ENCODE measurements around the gene CREB3L1.

Gene CREB3L1

DNA sequence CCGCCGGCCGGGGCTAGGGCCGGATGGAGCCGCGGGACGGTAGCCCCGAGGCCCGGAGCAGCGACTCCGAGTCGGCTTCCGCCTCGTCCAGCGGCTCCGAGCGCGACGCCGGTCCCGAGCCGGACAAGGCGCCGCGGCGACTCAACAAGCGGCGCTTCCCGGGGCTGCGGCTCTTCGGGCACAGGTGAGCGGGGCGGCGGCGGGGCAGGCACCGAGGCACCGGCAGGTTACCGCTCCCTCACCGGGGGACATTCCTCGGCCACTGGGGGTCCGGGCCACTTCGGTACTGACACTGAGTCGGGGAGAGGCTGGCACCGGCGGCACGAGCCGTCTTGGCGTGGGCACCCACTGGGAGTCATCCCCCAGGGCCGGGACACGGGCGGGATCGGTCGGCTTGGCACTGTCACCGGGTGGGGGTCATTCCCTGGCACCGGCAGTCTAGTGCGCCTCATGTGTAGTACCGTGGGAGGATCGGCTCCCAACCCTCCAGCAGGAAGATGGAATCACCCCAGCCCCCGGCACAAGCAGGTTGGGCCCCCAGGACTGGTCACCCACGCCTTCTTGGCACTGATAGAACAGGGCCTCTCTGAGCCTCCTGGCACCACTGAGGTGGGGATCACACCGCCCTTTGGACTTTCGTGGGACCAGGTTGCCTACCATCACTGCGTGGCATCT is 70.3 kb downstream of the CREB3L1 start:
- DNase-seq, result no peak

DNA sequence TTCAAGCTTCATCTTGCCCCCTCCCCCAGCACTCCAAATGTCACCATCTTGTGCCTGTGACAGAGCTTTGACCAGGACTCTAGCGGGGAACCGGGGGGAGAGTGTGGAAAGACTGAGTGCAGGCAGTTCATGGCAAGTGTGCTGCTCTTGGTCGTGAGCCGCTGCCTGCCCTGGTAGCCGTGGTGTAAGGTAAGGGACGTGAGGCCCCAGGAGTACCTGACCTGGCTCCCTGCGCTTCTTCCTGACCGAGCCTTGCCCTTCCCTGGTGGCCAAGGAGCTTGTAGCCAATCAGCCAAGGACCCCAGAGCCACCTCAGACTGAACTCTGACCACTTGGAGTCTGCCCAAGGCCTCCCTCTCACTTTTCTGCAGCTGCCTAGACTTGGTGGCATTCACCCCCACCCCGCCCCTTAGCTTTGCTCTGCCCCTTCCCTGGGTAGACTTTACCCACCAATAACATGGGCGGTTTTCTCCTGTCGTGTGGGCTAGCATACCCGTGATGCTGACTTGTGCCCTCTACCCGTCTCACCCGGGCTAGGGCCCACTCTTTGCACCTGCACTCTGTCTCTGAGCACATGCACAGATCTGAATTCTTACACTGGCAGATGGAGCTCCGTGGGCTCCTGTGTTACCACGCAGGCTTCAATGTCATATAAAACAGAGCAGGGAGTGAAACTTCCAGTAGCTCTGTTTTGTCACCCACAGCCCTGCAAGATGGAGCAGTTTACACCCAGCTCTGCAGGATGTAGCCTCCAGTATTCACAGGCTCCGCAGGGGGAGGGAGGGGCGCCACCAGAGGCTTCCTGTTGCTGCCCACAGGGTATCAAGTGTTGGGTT is 71.3 kb downstream of the CREB3L1 start:
- DNase-seq, result no peak

DNA sequence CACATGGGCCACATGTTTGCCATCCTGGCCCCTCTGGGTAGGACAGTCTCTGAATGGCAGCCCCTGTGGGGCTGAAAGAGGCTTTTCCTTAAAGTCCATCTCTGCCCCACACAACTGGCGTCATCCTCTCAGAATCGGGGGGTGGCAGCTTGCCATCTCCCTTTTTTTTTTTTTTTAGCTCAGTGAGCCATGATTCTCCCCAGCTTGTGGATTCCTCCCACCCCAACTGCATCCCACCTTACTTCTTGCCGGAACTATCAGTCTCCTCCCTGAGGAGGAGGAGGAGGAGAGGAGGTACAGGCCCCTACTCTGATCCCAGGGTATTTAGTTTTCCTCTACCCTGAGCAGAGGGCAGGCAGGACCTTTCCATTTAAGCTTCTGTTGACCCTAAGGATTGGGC is 73.2 kb downstream of the CREB3L1 start:
- no peak for DNase-seq

DNA sequence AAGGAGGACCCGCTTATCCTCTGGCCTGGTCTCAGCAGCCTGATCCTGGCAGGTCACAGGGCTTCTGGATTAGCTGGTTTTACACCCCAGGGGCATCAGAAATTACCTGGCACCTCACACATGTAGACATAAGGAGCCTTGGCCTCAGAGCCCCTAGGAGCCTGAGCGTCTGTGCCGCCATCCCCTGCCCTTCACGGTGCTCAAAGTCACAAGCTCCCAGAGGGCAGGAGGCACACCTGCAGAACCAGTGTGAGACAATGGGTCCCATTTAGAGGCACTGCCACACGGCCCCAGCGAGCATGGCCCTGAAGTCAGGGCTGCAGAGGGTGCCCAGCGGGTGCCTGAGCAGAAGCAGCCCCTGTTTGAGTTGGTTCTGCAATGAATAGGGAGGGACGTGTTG is 73.7 kb downstream of the CREB3L1 start:
- DNase-seq, result no peak

DNA sequence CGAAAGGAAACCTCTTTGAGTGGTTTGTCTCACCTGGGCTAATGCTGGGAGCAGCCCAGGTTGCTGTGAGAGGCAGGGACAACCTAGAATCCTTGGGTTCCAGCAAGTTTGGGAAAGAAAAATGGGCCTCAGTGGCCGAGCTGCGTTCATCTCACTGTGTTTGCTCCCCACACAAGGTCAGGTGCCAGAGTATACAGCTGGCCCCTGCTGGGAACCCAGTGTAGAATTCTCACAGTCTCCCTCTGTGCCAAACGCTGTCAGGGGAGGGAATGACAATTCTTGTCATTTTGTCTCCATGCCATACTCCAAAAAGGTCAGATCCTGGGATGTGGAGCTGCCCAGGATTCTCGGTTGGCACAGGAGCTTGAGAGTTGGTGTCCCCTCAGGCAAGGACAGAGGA is 74.1 kb downstream of the CREB3L1 start:
- no peak for DNase-seq

DNA sequence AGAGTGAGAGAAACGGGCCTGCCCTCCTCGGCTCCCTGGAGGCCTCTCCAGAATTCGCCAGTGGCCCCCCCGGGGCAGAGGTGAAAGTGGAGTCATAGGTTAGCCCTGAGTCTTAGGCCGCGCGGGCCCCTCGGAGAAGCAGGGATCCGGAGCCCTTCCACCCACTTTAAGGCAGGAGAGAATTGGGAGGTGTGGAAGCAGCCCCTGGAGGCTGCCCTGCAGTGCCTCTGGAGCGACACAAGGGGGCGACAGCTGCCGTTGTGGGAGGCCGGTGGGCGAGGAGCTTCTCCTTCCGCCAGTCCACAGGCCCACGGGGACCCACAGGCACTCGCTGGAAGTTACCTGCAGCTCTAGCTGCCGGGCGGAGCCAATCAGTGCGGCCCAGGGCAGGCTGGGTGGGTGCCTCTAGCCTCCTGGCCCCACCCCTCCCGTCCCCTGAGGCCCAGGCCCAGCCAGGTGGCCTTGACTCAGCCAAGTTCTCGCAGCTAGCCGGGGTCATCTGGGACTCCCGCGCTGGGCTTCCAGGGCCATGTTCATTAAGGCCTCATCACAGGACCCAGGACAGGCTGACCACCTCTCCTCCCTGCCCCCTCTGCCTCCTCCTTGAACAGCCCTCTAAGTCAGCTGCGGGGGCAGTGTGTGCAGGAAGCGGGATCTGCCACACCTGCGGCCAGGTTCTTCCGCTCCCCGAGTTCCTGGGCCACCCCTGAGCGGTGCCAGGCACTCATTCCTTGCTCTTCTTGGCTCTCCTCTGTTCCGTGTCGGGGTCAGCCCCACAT is 74.8 kb downstream of the CREB3L1 start:
- DNase-seq, result peak; percentile 13 to 62

DNA sequence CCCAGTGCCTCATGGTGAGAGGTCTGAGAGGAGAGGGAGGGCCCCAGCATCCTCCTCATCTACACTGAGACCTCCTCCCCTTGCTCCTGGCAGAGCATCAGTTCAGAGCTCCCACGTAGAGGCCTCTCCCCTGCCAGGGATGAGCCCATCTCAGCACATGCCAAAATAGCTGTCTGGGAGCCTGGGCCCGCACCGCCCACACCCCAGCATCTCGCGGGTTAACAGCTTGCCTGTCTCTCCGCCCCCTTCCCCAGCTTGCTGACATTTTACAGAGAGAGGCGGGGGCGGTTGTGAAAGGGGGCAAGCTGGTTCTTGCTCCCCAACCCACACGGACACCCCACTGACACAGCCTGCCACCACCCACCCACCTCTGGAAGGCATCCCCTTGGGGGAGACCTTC is 76.2 kb downstream of the CREB3L1 start:
- DNase-seq, result no peak

DNA sequence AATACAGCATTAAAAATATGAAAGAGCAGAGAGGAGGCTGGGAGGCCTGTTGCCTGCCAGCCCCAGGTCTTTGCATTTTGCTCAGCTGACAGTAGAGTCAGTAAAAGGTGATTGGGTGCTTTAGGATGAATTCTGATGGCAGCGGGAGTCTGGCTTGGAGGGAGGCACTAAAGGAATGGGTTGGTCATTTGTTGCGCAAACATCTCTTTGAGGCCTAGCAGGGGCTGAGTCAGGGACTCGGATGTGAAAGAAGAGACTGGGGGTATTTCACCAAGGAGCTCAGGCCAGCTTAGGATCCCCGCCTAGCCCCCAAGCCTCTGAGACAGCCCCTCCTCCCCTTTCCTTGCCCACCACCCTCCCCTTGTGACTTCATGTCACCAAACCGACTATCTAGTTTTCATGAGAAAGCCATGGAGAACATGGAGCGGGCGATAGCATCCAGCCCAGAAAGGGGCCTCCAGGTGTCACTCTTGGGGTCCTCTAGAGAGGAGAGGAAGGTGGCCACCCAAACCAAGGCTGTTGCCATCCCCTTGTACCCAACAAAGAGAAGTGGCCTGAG is 79.5 kb downstream of the CREB3L1 start:
- no peak for DNase-seq

DNA sequence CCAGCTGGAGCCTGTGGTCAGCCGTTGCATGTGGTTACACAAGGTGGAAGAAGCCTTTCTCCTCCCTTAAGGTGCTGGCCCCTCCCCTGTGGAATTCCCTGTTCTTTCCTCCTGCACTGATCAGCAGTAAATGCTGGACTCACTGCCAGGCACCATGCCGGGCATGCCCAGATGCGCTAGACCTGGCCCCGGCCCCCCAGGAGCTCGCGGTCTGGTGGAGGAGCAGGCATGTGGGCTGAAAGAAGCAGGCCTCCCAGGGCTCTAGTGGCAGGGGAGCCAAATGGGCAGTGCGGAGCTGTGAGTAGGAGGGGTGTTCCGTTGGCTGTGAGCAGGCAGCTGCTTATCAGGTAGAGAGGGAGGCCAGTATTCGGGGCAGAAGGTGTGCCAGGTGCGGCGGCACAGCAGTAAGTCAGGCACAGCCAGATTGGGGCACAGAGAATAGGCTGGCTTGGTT is 80.0 kb downstream of the CREB3L1 start:
- DNase-seq, result no peak

DNA sequence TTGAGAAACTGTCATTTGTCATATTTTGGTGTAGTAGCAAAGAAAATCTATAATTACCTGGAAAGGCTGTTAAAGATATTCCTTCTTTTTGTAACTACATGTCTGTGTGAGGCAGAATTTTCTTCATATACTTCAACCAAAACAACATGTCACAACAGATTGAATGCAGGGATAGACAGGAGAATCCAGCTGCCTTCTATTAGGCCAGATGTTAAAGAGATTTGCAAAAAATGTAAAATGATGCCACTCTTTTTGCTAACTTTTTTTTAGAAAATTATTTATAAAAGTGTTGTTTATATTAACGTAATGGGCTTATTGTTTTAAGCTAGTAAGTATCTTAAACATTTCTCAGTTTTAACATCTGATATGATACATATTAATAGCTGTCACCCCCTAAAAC is 82.5 kb downstream of the CREB3L1 start:
- DNase-seq, result no peak

DNA sequence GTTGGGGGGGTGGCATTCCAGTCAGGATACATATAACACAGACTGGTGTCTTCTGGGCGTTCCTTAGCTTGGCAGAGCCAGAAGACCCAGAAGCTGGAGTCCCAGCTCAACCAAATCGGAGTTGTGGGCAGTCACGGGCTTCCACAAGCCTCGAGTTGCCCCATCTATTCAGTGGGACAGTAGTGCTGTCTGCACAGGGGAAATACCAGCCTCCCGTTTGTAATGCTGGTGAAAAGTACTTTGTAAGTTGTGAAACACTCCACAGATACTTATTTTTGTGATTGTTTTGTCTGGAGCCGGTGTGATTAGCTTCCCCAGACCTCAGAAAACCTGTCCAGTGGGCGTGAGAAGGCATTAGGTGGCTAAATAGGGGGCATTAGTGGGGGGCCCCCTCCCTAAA is 83.4 kb downstream of the CREB3L1 start:
- no peak for DNase-seq

DNA sequence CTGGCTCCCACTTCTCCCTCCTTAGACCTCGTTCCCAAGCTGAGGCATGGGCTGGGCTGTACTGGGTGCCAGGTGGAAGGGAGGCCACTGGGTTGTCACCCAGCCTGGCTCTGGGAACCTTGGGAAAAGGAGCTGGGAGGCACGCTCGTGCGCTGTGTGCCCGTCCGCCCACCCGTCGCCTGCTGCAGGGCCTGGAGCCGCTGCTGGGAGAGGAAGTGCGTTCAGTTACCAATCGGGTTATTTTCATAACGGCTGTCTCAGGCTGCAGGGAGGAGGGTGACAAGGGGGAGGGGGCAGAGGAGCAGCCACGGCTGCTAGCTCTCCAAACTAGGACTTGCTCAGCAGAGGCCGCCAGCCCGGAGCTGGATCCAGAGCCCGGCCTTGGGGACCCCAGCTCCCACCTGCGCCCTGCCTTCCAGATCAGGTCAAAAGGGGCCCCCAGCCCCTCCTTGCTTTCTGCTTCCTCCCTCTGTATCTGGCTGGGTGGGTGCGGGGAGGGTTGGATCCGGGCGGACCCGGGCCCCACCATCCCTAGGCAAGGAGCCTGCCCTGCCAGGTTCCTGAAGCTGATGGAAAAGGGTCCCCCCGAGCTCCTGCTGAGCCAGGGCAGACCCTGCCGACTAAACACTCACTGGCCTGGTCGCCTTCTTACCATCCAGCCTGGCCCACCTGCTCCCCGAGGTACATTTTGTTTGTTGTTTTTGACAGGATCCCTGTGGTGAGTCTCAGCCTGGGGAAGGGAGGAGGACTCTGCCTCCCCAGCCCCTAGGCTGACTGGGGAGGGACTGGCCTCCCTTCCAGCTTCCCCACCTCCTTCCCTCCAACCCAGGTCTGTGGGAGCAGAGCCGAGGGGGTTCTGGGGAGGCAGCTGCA is 84.1 kb downstream of the CREB3L1 start:
- peak; percentile 74 to 85 for DNase-seq

DNA sequence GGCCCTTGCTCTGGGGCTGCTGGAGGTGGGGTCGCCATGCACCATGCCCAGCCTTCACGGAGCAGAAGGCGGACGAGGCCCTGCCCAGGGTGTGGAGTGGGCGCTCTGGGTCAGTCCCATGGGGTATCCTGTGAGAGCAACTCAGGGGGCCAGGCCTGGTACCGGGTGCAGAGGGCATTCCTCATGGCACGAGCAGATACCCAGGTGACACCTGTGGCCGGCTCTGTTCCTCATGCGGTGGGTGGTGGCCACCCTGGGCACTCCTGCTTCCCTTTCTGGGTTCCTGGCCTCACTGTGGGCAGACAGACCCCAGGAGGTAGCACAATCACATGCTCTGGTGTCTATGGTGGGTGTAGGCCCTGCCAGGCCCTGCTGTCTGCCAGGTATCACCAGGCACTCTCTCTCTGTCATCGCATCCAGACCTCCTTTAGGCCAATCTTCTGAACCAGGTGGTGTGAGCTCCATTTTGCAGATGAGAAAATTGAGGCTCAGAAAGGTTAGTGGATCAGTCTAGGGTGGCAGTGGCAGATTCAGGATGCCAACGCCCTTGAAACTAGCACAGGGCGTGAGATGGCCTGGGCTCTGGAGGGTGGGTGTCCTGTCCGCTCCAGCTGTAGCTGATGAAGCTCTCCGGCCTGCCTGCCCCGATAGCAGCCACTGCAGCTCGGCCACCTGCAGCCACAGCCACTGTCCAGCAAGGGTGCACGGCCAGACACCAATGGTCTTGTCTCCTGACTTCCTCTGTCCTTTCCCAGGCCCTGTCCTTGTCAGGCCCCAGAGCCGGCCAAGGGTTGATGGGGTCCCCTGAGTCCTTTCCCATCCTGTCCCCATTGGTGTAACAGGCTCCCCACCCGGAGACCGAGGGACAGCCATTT is 84.9 kb downstream of the CREB3L1 start:
- no peak for DNase-seq

DNA sequence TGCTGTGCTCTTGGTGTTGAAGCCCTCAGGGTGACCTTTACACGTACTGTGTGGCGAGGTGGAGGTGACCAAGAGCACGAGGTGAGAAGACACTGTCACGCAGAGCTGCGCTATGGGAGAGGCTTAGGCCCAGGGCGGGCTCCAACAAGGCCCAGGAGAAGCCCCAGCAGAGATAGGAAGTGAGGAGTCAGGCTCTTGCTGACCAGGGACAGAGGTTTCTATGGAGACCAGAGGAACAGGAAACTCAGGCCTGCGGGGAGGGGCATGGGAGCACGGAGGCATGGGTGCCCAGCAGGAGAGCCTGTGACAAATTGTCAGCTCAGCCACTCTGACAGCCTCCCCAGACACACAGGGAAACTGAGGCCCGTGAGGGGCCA is 85.6 kb downstream of the CREB3L1 start:
- peak; percentile 40 to 70 for DNase-seq

DNA sequence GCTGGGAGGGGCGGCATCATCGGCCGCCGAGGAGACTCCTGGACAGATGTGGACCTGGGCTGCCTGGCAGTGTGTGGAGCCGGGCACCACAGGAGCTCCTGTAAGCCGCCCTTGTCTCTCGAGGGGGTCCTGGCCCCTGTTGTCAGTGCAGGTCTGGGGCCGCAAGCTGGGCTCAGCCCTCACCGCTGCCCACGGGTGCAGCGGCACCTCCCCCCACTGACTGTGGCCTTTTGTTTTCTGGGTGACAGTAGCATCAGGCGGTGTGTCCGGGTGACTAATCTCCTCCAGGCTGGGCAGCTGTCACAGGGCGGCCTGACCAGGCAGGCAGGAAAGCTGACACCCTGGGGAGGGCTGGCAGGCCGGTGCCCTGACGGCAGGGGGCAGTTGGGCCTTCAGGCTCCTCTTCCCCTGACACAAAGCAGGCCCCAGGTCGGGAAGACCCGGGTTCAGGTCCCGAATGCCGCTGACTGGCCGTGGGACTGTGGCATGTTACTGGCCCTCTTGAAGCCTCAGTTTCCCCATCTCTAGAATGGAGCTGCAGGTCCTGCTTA is 86.1 kb downstream of the CREB3L1 start:
- DNase-seq, result peak; percentile 71 to 78

DNA sequence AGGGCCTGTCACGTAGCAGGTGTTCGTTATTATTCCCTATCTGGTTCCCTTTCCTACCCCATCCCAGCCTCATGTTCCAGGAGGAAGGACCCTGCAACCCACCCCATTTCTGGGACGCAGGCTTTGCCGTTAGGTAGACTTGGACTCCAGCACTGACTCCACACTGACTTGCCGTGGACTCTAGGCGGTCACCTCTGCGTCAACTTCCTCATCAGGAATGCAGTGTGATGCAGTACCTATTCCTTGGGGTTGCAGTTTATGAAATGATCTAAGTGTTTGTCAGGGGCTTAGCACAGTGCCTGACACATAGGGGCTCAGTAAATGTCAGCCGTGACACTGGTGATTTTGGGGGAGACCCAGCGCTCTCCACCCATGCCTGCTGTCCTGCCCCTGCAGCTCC is 86.6 kb downstream of the CREB3L1 start:
- no peak for DNase-seq

DNA sequence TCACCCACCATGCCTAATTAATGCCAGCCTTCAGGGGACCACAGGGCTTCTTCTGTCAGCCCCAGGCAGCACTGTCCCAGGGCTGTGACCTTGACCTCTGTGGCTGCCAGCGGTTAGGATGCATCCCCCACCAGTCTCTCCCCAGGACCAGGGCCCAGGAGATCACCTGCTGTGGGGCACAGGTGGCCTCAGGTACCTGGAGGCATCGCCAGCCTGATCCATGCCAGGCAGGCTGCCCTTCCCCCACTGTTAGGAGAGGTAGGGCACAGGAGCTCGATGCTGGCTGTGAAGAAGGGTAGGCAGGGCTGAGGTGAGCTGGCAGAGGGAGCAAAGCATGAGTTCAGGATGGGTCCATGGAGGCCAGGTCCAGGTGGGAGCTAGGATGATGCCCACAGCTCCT is 87.3 kb downstream of the CREB3L1 start:
- DNase-seq, result no peak

DNA sequence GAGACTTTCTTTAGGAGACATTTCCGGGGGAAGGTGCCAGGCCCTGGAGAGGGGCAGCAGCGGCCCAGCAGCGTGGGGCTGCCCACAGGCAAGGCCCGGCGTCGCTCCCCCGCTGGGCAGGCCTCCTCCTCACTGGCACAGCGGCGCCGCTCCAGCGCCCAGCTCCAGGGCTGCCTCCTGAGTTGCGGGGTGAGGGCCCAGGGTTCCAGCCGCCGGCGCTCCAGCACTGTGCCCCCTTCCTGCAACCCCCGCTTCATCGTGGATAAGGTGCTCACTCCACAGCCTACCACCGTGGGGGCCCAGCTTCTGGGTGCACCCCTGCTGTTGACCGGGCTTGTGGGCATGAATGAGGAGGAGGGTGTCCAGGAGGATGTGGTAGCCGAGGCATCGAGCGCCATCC is 88.8 kb downstream of the CREB3L1 start:
- DNase-seq, result no peak

DNA sequence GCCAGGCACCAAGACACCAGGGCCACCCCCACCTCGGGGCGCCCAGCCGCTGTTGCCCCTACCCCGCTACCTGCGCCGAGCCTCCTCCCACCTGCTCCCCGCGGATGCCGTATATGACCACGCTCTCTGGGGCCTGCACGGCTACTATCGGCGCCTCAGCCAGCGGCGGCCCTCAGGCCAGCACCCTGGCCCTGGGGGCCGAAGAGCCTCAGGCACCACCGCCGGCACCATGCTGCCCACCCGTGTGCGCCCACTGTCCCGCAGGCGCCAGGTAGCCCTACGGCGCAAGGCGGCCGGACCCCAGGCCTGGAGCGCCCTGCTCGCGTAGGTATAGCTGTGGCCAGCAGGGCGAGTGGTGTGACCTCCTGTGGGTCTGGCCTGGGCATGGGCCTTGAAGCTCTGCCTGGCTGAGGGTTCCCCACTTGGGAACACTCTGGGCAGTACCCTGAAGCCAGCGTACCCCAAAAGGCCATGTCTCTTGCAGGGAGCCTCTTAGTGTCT is 89.2 kb downstream of the CREB3L1 start:
- no peak for DNase-seq

DNA sequence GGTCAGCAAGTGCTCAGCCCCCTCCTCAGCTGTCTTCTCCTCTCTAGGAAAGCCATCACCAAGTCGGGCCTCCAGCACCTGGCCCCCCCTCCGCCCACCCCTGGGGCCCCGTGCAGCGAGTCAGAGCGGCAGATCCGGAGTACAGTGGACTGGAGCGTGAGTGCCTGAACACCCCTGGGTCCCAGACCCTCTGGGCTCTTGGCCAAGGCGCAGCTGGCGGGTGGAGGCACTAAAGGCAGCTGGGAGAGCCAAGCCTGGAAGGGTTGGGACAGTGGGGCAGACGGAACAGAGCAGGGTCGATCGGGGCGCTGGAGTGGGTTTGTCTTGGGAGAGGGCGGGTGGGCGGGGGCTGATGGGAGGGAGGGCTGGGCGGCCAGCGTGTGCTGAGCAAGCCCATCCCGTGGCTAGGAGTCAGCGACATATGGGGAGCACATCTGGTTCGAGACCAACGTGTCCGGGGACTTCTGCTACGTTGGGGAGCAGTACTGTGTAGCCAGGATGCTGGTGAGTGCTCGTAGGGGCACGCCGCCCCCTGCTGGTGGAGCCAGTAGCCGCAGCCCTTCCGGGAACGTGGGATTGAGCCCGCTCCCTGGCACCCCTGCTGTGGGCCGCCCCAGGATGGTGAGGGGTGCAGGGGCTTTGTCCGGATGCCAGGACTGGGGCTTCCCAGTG is 89.9 kb downstream of the CREB3L1 start:
- peak; percentile 17 to 46 for DNase-seq

Measured in SHP77 (cell line).